SK-N-SH treated with all-trans-retinoic acid at 6 μM for 48 hours (cell line): Measurements from ENCODE around the gene PIKFYVE.

Experiments used
- ATAC-seq: fragments of 200-7000 bp; cut with Tn5 transposase; 3 replicates; pipeline ENCODE4 v1.9.1; 2020; ENCODE audit warnings: mild to moderate bottlenecking, moderate library complexity
- ARNTL ChIP-seq: fragments of 450-650 bp; formaldehyde crosslinking; IDR thresholded peaks from 2 replicates; pipeline ENCODE4 v1.5.0; 2020; ENCODE audit warnings: low read depth, mild to moderate bottlenecking, moderate library complexity, borderline replicate concordance
- BACH2 ChIP-seq: fragments of 250-450 bp; sonication (Bioruptor Pico); IDR thresholded peaks from 2 replicates; pipeline ENCODE4 v1.9.0; 2021; ENCODE audit warnings: mild to moderate bottlenecking, borderline replicate concordance
- CREB5 ChIP-seq: fragments of 250-450 bp; sonication (Bioruptor Pico); IDR thresholded peaks from 2 replicates; pipeline ENCODE4 v1.5.1; 2020; ENCODE audit warnings: low read depth, mild to moderate bottlenecking, moderate library complexity
- CSDC2 ChIP-seq: fragments of 250-450 bp; sonication (Bioruptor Pico); IDR thresholded peaks from 2 replicates; pipeline ENCODE4 v1.5.0; 2020; ENCODE audit warnings: mild to moderate bottlenecking, moderate library complexity
- CSRNP3 ChIP-seq: fragments of 250-450 bp; sonication (Bioruptor Pico); IDR thresholded peaks from 2 replicates; pipeline ENCODE4 v1.5.1; 2021; ENCODE audit warnings: mild to moderate bottlenecking, moderate library complexity
- ESRRG ChIP-seq: fragments of 250-450 bp; sonication (Bioruptor Pico); IDR thresholded peaks from 2 replicates; pipeline ENCODE4 v1.6.1; 2021; ENCODE audit warnings: mild to moderate bottlenecking
- GLIS3 ChIP-seq: fragments of 250-450 bp; sonication (Bioruptor Pico); IDR thresholded peaks from 2 replicates; pipeline ENCODE4 v1.5.0; 2020; ENCODE audit warnings: mild to moderate bottlenecking, moderate library complexity
- ISL1 ChIP-seq: fragments of 250-450 bp; sonication (Bioruptor Pico); IDR thresholded peaks from 2 replicates; pipeline ENCODE4 v2.1.2; 2022; ENCODE audit warnings: mild to moderate bottlenecking, moderate library complexity
- PATZ1 ChIP-seq: fragments of 250-450 bp; sonication (Bioruptor Pico); IDR thresholded peaks from 2 replicates; pipeline ENCODE4 v1.8.0; 2020; ENCODE audit warnings: mild to moderate bottlenecking, moderate library complexity, borderline replicate concordance
- POU6F1 ChIP-seq: fragments of 250-450 bp; sonication (Bioruptor Pico); IDR thresholded peaks from 2 replicates; pipeline ENCODE4 v1.8.0; 2021; ENCODE audit warnings: low read depth, mild to moderate bottlenecking, moderate library complexity, borderline replicate concordance
- RARB ChIP-seq: fragments of 250-450 bp; sonication (Bioruptor Pico); IDR thresholded peaks from 2 replicates; pipeline ENCODE4 v1.8.0; 2021; ENCODE audit warnings: mild to moderate bottlenecking, moderate library complexity
- SNAI2 ChIP-seq: fragments of 250-450 bp; sonication (Bioruptor Pico); IDR thresholded peaks from 2 replicates; pipeline ENCODE4 v1.5.0; 2020; ENCODE audit warnings: mild to moderate bottlenecking, moderate library complexity
- TCF4 ChIP-seq: fragments of 250-450 bp; sonication (Bioruptor Pico); IDR thresholded peaks from 2 replicates; pipeline ENCODE4 v1.8.0; 2021; ENCODE audit warnings: mild to moderate bottlenecking, moderate library complexity, borderline replicate concordance
- TOX ChIP-seq: fragments of 250-450 bp; sonication (Bioruptor Pico); IDR thresholded peaks from 2 replicates; pipeline ENCODE4 v1.8.0; 2021; ENCODE audit warnings: mild to moderate bottlenecking, moderate library complexity, borderline replicate concordance
- TSHZ2 ChIP-seq: fragments of 250-450 bp; sonication (Bioruptor Pico); IDR thresholded peaks from 2 replicates; pipeline ENCODE4 v1.5.0; 2020; ENCODE audit warnings: mild to moderate bottlenecking, moderate library complexity
- ZC3H10 ChIP-seq: fragments of 250-450 bp; sonication (Bioruptor Pico); IDR thresholded peaks from 2 replicates; pipeline ENCODE4 v1.5.1; 2021; ENCODE audit warnings: mild to moderate bottlenecking, moderate library complexity
- ZFP3 ChIP-seq: fragments of 250-450 bp; sonication (Bioruptor Pico); IDR thresholded peaks from 2 replicates; pipeline ENCODE4 v1.5.0; 2020; ENCODE audit warnings: mild to moderate bottlenecking, moderate library complexity
- ZFP30 ChIP-seq: fragments of 450-650 bp; formaldehyde crosslinking; IDR thresholded peaks from 2 replicates; pipeline ENCODE4 v1.5.0; 2022; ENCODE audit warnings: mild to moderate bottlenecking, moderate library complexity
- ZNF565 ChIP-seq: fragments of 450-650 bp; formaldehyde crosslinking; conservative IDR thresholded peaks from 2 replicates; pipeline ENCODE4 v1.5.0; 2020; ENCODE audit warnings: low read depth, mild to moderate bottlenecking, moderate library complexity
- ZNF70 ChIP-seq: fragments of 450-650 bp; formaldehyde crosslinking; IDR thresholded peaks from 2 replicates; pipeline ENCODE4 v1.5.0; 2020; ENCODE audit warnings: mild to moderate bottlenecking, moderate library complexity
- ZNF8 ChIP-seq: fragments of 450-650 bp; formaldehyde crosslinking; IDR thresholded peaks from 2 replicates; pipeline ENCODE4 v1.5.0; 2020; ENCODE audit warnings: mild to moderate bottlenecking, moderate library complexity

PIKFYVE gene

GRCh38 chr2:208334230-208334629 lies 68.2 kb downstream of the PIKFYVE start:
- no peak for ATAC-seq
- TF ChIP-seq TSHZ2: no peak
- no peak for TF ChIP-seq ZC3H10
- TF ChIP-seq CSDC2 (CRISPR knock-in tag): no peak
- no peak for TF ChIP-seq CSRNP3
- no peak for TF ChIP-seq ISL1
- TF ChIP-seq TCF4 (CRISPR knock-in tag): no peak
- TF ChIP-seq GLIS3: no peak
- no peak for TF ChIP-seq ESRRG
- TF ChIP-seq ARNTL (CRISPR knock-in tag): no peak
- TF ChIP-seq RARB (CRISPR knock-in tag): no peak
- no peak for TF ChIP-seq POU6F1
- no peak for TF ChIP-seq ZNF8 (CRISPR knock-in tag)
- TF ChIP-seq SNAI2 (CRISPR knock-in tag): no peak

- TF ChIP-seq GLIS3 (no peak), POU6F1 (no peak), ZNF70 (CRISPR knock-in tag) (no peak), TSHZ2 (no peak), ZNF8 (CRISPR knock-in tag) (no peak), CREB5 (CRISPR knock-in tag) (no peak), ZFP30 (CRISPR knock-in tag) (no peak), CSRNP3 (no peak), ISL1 (no peak), PATZ1 (no peak), TOX (no peak), ZC3H10 (no peak), ZNF565 (CRISPR knock-in tag) (no peak), RARB (CRISPR knock-in tag) (no peak), CSDC2 (CRISPR knock-in tag) (no peak), ESRRG (no peak), BACH2 (no peak), SNAI2 (CRISPR knock-in tag) (no peak), TCF4 (CRISPR knock-in tag) (no peak), ZFP3 (no peak)
- no peak for ATAC-seq
Observed at GRCh38 chr2:208346756-208347155, 80.7 kb downstream of the PIKFYVE start.
